CD8-positive, alpha-beta memory T cell (primary cell): ENCODE data around the gene MBOAT7. TPM values are rescaled to one million over a fixed set of nuclear protein-coding genes. Genes with fewer than 3 reads are reported as not detected.
A peak's percentile ranks its signal among the peaks of the same experiment; 100 is the strongest.
"Not testable (repeated sequence)": the region's sequence is repeated elsewhere in the genome, so short reads cannot be mapped to it uniquely, and the experiment has no call there.

Experiments
- CTCF ChIA-PET: fragments of 350-600 bp; sonication (Branson Sonifier 250); formaldehyde crosslinking; loops from one replicate; lab custom pipeline; 2021; ENCODE audit warnings: antibody characterized with exemption; lab: Charles Lee
- POLR2A ChIA-PET: fragments of 350-600 bp; sonication (Branson Sonifier 250); formaldehyde crosslinking; loops from one replicate; lab custom pipeline; 2021; ENCODE audit warnings: antibody characterized with exemption; lab: Charles Lee
- DNase-seq, 5 donors: peaks; one replicate each; pipeline versions ENCODE4 v3.0.0 to v3.0.0-alpha.2; 2020 to 2022; ENCODE audit warnings: mixed read lengths in 1 of 5
- H3K27ac ChIP-seq: one replicate; pipeline ENCODE4 v1.7.0; 2013; ENCODE audit warnings: low read depth, mild to moderate bottlenecking, low read length, moderate library complexity
- H3K27me3 ChIP-seq: 2 replicates; pipeline ENCODE4 v1.7.0; 2013; ENCODE audit warnings: low read length, mild to moderate bottlenecking; ENCODE audit not compliant: insufficient read depth, poor library complexity, severe bottlenecking
- H3K36me3 ChIP-seq: 2 replicates; pipeline ENCODE4 v1.7.0; 2013; ENCODE audit warnings: mild to moderate bottlenecking, low read length, moderate library complexity; ENCODE audit not compliant: insufficient read depth
- H3K4me1 ChIP-seq: 2 replicates; pipeline ENCODE4 v1.7.0; 2013; ENCODE audit warnings: mild to moderate bottlenecking, low read length, moderate library complexity; ENCODE audit not compliant: insufficient read depth
- H3K4me3 ChIP-seq: 2 replicates; pipeline ENCODE4 v1.7.0; 2013; ENCODE audit warnings: mild to moderate bottlenecking, low read length
- H3K9me3 ChIP-seq: 2 replicates; pipeline ENCODE4 v1.7.0; 2013; ENCODE audit warnings: mild to moderate bottlenecking, low read length
- H3K27ac Mint-ChIP-seq, 8 donors: one replicate each; pipeline ENCODE4 v1.8.0; 2020 to 2021; ENCODE audit warnings: mixed read lengths in 8 of 8, mild to moderate bottlenecking in 6 of 8, inconsistent platforms in 3 of 8, moderate library complexity in 3 of 8
- H3K27me3 Mint-ChIP-seq, 2 donors: one replicate each; pipeline ENCODE4 v1.8.0; 2020 to 2021; ENCODE audit warnings: mixed read lengths in 2 of 2, mild to moderate bottlenecking in 1 of 2, moderate library complexity in 1 of 2
- H3K36me3 Mint-ChIP-seq, 3 donors: one replicate each; pipeline ENCODE4 v1.8.0; 2020 to 2021; ENCODE audit warnings: mixed read lengths in 3 of 3, inconsistent platforms in 1 of 3, mild to moderate bottlenecking in 1 of 3
- H3K4me1 Mint-ChIP-seq, 3 donors: one replicate each; pipeline ENCODE4 v1.8.0; 2020 to 2021; ENCODE audit warnings: mixed read lengths in 3 of 3, inconsistent platforms in 1 of 3, mild to moderate bottlenecking in 1 of 3
- H3K4me3 Mint-ChIP-seq, 7 donors: one replicate each; pipeline ENCODE4 v1.8.0; 2020 to 2021; ENCODE audit warnings: mixed read lengths in 7 of 7, mild to moderate bottlenecking in 6 of 7, moderate library complexity in 4 of 7, inconsistent platforms in 2 of 7
- H3K9me3 Mint-ChIP-seq, 5 donors: one replicate each; pipeline ENCODE4 v1.8.0; 2020 to 2022; ENCODE audit warnings: mixed read lengths in 5 of 5, mild to moderate bottlenecking in 3 of 5, moderate library complexity in 2 of 5, inconsistent platforms in 1 of 5
- polyA plus RNA-seq: library from polyadenylated mRNA; unstranded; fragments of 300-500 nt; fragmentation: Illumina TruSeq; gene quantifications from one replicate; pipeline ENCODE4 v1.2.3, GENCODE V29; 2021
- total RNA-seq, 2 experiments: library from RNA; stranded (reverse); gene quantifications; one replicate each; pipeline ENCODE4 v1.2.3, GENCODE V29; 2021

The MBOAT7 gene, protein sequence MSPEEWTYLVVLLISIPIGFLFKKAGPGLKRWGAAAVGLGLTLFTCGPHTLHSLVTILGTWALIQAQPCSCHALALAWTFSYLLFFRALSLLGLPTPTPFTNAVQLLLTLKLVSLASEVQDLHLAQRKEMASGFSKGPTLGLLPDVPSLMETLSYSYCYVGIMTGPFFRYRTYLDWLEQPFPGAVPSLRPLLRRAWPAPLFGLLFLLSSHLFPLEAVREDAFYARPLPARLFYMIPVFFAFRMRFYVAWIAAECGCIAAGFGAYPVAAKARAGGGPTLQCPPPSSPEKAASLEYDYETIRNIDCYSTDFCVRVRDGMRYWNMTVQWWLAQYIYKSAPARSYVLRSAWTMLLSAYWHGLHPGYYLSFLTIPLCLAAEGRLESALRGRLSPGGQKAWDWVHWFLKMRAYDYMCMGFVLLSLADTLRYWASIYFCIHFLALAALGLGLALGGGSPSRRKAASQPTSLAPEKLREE
- 100 to 1,000 TPM in 1 of 2 experiments, 10 to 100 TPM in 1; 98.7 to 114 TPM for total RNA-seq
- polyA plus RNA-seq, result 21.9 TPM

GRCh38 chr19:54189145-54189734, at the start of gene MBOAT7:
Gene MBOAT7 (minus strand): TSS chr19:54189580. CDS start chr19:54188508, 1,072 bp downstream.
- CTCF ChIA-PET, result interaction anchor here (1.0 to 2.9 kb wide), 14 partner anchors 9 to 202 kb away, joined by 3 to 17 read pairs (median 6); partner anchors contain the start of genes CNOT3, LENG1, RPS9 and TMC4
- H3K4me3 Mint-ChIP-seq, result peak within 1 kb of the TSS; percentile 88 to 99 (median 92)
- peaks cover 0 to 48% (median 8%) of the 10 kb centered on the region in 3 donors for H3K36me3 Mint-ChIP-seq

DNA sequence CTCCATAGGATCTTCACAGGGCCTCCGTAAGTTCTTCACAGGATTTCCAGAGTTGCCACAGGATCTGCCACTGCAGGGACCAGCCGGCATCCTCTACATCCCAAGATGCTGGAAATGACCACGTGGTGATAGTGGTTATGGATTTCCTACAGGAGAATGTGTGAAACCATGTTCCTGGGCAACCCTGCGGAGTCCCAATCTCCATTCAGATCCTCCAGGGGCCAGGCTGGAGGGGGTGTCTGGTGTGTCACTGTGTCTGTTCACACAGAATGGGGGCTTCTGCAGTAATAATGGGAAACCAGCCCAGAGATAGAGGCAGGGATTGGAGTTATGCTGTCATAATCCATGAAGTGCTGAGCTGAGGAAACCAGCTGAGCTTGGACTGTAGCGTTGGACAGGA, 44.6 kb upstream of the MBOAT7 start:
- Mint-ChIP-seq H3K36me3 (no peaks in the 10 kb centered on the region), H3K4me3 (no peak overlapping the region), H3K27ac (no peak overlapping the region), H3K4me1 (peaks cover 0 to 4% (median 3%) of the 10 kb centered on the region in 3 donors), H3K9me3 (peaks cover 0 to 2% (median 0%) of the 10 kb centered on the region in 5 donors), H3K27me3 (peaks cover 8 to 35% of the 10 kb centered on the region in 2 donors)
- no peak overlapping the region for H3K27ac ChIP-seq
- POLR2A ChIA-PET, result interaction anchor here (1.0 kb wide), 1 partner anchor 60 kb away, joined by 3 read pairs; no protein-coding TSS in a partner anchor
- no peaks in the 10 kb centered on the region for H3K9me3 ChIP-seq
- no peak for DNase-seq
- no peak overlapping the region for H3K4me3 ChIP-seq
- CTCF ChIA-PET, result no interaction called here
- no peaks in the 10 kb centered on the region for H3K27me3 ChIP-seq
- H3K36me3 ChIP-seq, result no peaks in the 10 kb centered on the region
- H3K4me1 ChIP-seq, result peaks cover 4% of the 10 kb centered on the region

More at GRCh38 chr19:54189145-54189734, at the start of gene MBOAT7:
- POLR2A ChIA-PET, result interaction anchor here (0.6 to 4.2 kb wide), 16 partner anchors 11 to 1465 kb away, joined by 3 to 68 read pairs (median 5); partner anchors contain the start of genes CNOT3, LENG1, LENG8 and MYADM
- Mint-ChIP-seq H3K27ac (peak within 1 kb of the TSS; percentile 97 to 100 (median 100)), H3K4me1 (peaks cover 38 to 51% (median 41%) of the 10 kb centered on the region in 3 donors), H3K9me3 (no peaks in the 10 kb centered on the region), H3K27me3 (peaks cover 0 to 6% of the 10 kb centered on the region in 2 donors)
- Histone ChIP-seq H3K27me3 (no peaks in the 10 kb centered on the region), H3K27ac (peak within 1 kb of the TSS; percentile 100), H3K4me3 (peak within 1 kb of the TSS; percentile 85), H3K36me3 (peaks cover 6% of the 10 kb centered on the region), H3K4me1 (peaks cover 22% of the 10 kb centered on the region), H3K9me3 (no peaks in the 10 kb centered on the region)
- no peak for DNase-seq

- H3K4me1 Mint-ChIP-seq, result peaks cover 0 to 4% (median 3%) of the 10 kb centered on the region in 3 donors
- no peak overlapping the region for H3K4me3 ChIP-seq
- H3K36me3 ChIP-seq, result no peaks in the 10 kb centered on the region
- no peaks in the 10 kb centered on the region for H3K27me3 ChIP-seq
- no peak overlapping the region for H3K4me3 Mint-ChIP-seq
- peaks cover 8 to 36% of the 10 kb centered on the region in 2 donors for H3K27me3 Mint-ChIP-seq
- no peak overlapping the region for H3K27ac ChIP-seq
- H3K27ac Mint-ChIP-seq, result peak overlapping the region in 3 of 8 donors; percentile 20 to 56 (median 53)
- no peaks in the 10 kb centered on the region for H3K36me3 Mint-ChIP-seq
- CTCF ChIA-PET, result interaction anchor here (1.3 to 1.9 kb wide), 2 partner anchors 42 to 63 kb away, joined by 7 to 9 read pairs; partner anchors contain the start of gene MBOAT7
- DNase-seq, result peak; percentile 59 to 90 (median 78)
- H3K9me3 ChIP-seq, result no peaks in the 10 kb centered on the region
- peaks cover 4% of the 10 kb centered on the region for H3K4me1 ChIP-seq
- POLR2A ChIA-PET, result no interaction called here
- H3K9me3 Mint-ChIP-seq, result peaks cover 0 to 2% (median 0%) of the 10 kb centered on the region in 5 donors
Observed at GRCh38 chr19:54231077-54231931, 41.9 kb upstream of the MBOAT7 start.

- H3K27me3 Mint-ChIP-seq, result peaks cover 8 to 28% of the 10 kb centered on the region in 2 donors
- POLR2A ChIA-PET, result no interaction called here
- peak overlapping the region in 2 of 7 donors; percentile 18 to 29 for H3K4me3 Mint-ChIP-seq
- no peaks in the 10 kb centered on the region for H3K27me3 ChIP-seq
- H3K4me1 ChIP-seq, result peaks cover 4% of the 10 kb centered on the region
- no peak overlapping the region for H3K27ac ChIP-seq
- no peaks in the 10 kb centered on the region for H3K36me3 ChIP-seq
- CTCF ChIA-PET, result no interaction called here
- H3K36me3 Mint-ChIP-seq, result no peaks in the 10 kb centered on the region
- DNase-seq, result no peak
- peaks cover 0 to 2% (median 0%) of the 10 kb centered on the region in 5 donors for H3K9me3 Mint-ChIP-seq
- H3K4me3 ChIP-seq, result no peak overlapping the region
- H3K27ac Mint-ChIP-seq, result peak overlapping the region in 1 of 8 donors; percentile 20
- no peaks in the 10 kb centered on the region for H3K9me3 ChIP-seq
- H3K4me1 Mint-ChIP-seq, result peaks cover 0 to 4% (median 3%) of the 10 kb centered on the region in 3 donors
Observed at GRCh38 chr19:54230031-54230430, 40.7 kb upstream of the MBOAT7 start.

GRCh38 chr19:54229146-54229545, 39.8 kb upstream of the MBOAT7 start:
- Histone ChIP-seq H3K9me3 (no peaks in the 10 kb centered on the region), H3K4me1 (peaks cover 4% of the 10 kb centered on the region), H3K27me3 (no peaks in the 10 kb centered on the region), H3K27ac (no peak overlapping the region), H3K4me3 (no peak overlapping the region), H3K36me3 (no peaks in the 10 kb centered on the region)
- ChIA-PET POLR2A (no interaction called here), CTCF (interaction anchor here (1.4 to 1.6 kb wide), 2 partner anchors 37 to 61 kb away, joined by 3 to 5 read pairs; no protein-coding TSS in a partner anchor)
- H3K4me1 Mint-ChIP-seq, result peaks cover 0 to 4% (median 3%) of the 10 kb centered on the region in 3 donors
- peaks cover 5 to 23% of the 10 kb centered on the region in 2 donors for H3K27me3 Mint-ChIP-seq
- H3K27ac Mint-ChIP-seq, result no peak overlapping the region
- no peaks in the 10 kb centered on the region for H3K36me3 Mint-ChIP-seq
- no peak for DNase-seq
- H3K9me3 Mint-ChIP-seq, result no peaks in the 10 kb centered on the region
- no peak overlapping the region for H3K4me3 Mint-ChIP-seq

DNA sequence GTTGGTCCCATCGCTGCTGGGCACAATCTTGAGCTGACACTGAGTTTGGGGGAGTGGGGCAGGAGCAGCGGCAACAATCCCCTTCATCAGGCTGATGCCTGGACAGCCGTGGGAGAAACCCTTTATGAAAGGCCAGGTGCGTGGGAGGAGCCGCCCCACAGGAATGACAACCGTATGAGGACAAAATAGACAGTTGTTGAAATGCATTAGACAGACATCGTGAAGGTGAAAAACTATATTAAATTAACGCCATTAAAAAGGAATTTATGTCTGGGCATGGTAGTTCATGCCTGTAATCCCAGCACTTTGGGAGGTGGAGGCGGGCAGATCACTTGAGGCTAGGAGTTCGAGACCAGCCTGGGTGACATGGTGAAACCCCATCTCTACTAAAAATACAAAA, 35.2 kb upstream of the MBOAT7 start:
- H3K9me3 ChIP-seq, H3K27ac Mint-ChIP-seq, POLR2A ChIA-PET, H3K36me3 Mint-ChIP-seq, H3K4me3 ChIP-seq, H3K27ac ChIP-seq, H3K27me3 ChIP-seq, DNase-seq, H3K9me3 Mint-ChIP-seq, H3K4me1 Mint-ChIP-seq, H3K4me3 Mint-ChIP-seq, CTCF ChIA-PET, H3K4me1 ChIP-seq, H3K36me3 ChIP-seq: not testable (repeated sequence)
- peaks cover 2 to 14% of the 10 kb centered on the region in 2 donors for H3K27me3 Mint-ChIP-seq

DNA sequence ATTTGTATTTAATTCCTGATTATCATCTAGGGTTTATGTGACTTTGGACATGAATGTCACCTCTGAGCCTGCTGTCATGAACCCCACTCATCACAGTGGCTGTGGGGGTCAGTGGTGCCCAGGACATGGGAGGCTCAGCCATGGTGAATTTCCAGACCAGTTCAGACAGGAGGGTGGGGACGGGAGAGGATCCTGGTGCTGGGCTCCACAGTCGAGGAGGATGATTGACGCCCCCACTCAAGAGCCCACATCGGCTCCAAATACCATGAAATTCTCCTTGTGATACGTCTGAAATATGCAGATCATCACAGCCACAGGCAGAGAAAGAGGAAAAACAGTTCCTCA, 34.5 kb upstream of the MBOAT7 start:
- H3K27me3 Mint-ChIP-seq, H3K27ac Mint-ChIP-seq, H3K4me3 Mint-ChIP-seq, H3K27me3 ChIP-seq, POLR2A ChIA-PET, H3K9me3 ChIP-seq, H3K4me3 ChIP-seq, H3K36me3 Mint-ChIP-seq, H3K27ac ChIP-seq, H3K36me3 ChIP-seq, H3K9me3 Mint-ChIP-seq, DNase-seq, H3K4me1 ChIP-seq, H3K4me1 Mint-ChIP-seq, CTCF ChIA-PET: not testable (repeated sequence)
